Measurements from ENCODE around the gene GPN3. TPM values are rescaled to one million over a fixed set of nuclear protein-coding genes. Genes with fewer than 3 reads are reported as not detected.

GPN3 gene
- total and polyA plus RNA-seq, 2 of the 13 experiments (the other 11 are each of a cell fraction or from before 2014, with no cell fraction given) = 28.7 to 29.5 TPM

GRCh38 chr12:110468214-110469048 is at the start of gene GPN3, which contains the start of gene FAM216A (continued):
- TF ChIP-seq FOXP4 (CRISPR knock-in tag; IDR thresholded peaks at IDR 0.05) = peak; percentile 50
- peak; percentile 29 for TF ChIP-seq TBL1XR1 (IDR thresholded peaks at IDR 0.05; ENCODE audit: borderline replicate concordance, low read length, partially characterized antibody)
- TF ChIP-seq, protein P1, sequence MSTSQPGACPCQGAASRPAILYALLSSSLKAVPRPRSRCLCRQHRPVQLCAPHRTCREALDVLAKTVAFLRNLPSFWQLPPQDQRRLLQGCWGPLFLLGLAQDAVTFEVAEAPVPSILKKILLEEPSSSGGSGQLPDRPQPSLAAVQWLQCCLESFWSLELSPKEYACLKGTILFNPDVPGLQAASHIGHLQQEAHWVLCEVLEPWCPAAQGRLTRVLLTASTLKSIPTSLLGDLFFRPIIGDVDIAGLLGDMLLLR (CRISPR knock-in tag; IDR thresholded peaks at IDR 0.05) = no peak
- peak; percentile 50; the same call in 1 of the 2 replicates for TF ChIP-seq ZNF674 (CRISPR knock-in tag; IDR thresholded peaks at IDR 0.05; ENCODE audit: low read depth)
- TF ChIP-seq SETDB1 (CRISPR knock-in tag; IDR thresholded peaks at IDR 0.05; ENCODE audit: borderline replicate concordance) = 0 out of 2 replicates have a peak, but pooled peaks have one; percentile 24
- TF ChIP-seq DR1 (CRISPR knock-in tag; IDR thresholded peaks at IDR 0.05) = peak; percentile 68
- no peak for TF ChIP-seq ZNF10 (CRISPR knock-in tag; IDR thresholded peaks at IDR 0.05; ENCODE audit: borderline replicate concordance, low read depth)
- peak; percentile 47 for TF ChIP-seq BHLHE40 (IDR thresholded peaks at IDR 0.05; ENCODE audit: low read length)
- TF ChIP-seq, protein P2, sequence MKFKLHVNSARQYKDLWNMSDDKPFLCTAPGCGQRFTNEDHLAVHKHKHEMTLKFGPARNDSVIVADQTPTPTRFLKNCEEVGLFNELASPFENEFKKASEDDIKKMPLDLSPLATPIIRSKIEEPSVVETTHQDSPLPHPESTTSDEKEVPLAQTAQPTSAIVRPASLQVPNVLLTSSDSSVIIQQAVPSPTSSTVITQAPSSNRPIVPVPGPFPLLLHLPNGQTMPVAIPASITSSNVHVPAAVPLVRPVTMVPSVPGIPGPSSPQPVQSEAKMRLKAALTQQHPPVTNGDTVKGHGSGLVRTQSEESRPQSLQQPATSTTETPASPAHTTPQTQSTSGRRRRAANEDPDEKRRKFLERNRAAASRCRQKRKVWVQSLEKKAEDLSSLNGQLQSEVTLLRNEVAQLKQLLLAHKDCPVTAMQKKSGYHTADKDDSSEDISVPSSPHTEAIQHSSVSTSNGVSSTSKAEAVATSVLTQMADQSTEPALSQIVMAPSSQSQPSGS (CRISPR knock-in tag; IDR thresholded peaks at IDR 0.05) = peak; percentile 23
- TF ChIP-seq ZNF460 (CRISPR knock-in tag; IDR thresholded peaks at IDR 0.05; ENCODE audit: borderline replicate concordance) = peak; percentile 8; the same call in 1 of the 2 replicates
- TF ChIP-seq EP300 (IDR thresholded peaks at IDR 0.05; ENCODE audit: low read depth in 2 of 2, low read length in 2 of 2) = peak in 1 of 2 experiments; percentile 50; a peak in 1 of 4 replicates
- no peak for TF ChIP-seq EP300 (CRISPR knock-in tag; IDR thresholded peaks at IDR 0.05; ENCODE audit: borderline replicate concordance)
- TF ChIP-seq ZMYM2 (CRISPR knock-in tag; IDR thresholded peaks at IDR 0.05) = no peak
- 0 out of 2 replicates have a peak, but pooled peaks have one; percentile 69 for TF ChIP-seq ZNF335 (CRISPR knock-in tag; IDR thresholded peaks at IDR 0.05)
- TF ChIP-seq REXO4 (CRISPR knock-in tag; IDR thresholded peaks at IDR 0.05; ENCODE audit: borderline replicate concordance) = peak; percentile 59; the same call in 1 of the 2 replicates
- TF ChIP-seq, protein P3, sequence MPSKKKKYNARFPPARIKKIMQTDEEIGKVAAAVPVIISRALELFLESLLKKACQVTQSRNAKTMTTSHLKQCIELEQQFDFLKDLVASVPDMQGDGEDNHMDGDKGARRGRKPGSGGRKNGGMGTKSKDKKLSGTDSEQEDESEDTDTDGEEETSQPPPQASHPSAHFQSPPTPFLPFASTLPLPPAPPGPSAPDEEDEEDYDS (CRISPR knock-in tag; IDR thresholded peaks at IDR 0.05) = peak; percentile 88
- TF ChIP-seq, protein P4, sequence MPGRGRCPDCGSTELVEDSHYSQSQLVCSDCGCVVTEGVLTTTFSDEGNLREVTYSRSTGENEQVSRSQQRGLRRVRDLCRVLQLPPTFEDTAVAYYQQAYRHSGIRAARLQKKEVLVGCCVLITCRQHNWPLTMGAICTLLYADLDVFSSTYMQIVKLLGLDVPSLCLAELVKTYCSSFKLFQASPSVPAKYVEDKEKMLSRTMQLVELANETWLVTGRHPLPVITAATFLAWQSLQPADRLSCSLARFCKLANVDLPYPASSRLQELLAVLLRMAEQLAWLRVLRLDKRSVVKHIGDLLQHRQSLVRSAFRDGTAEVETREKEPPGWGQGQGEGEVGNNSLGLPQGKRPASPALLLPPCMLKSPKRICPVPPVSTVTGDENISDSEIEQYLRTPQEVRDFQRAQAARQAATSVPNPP (CRISPR knock-in tag; IDR thresholded peaks at IDR 0.05) = peak; percentile 65; the same call in 1 of the 2 replicates
- TF ChIP-seq ZNF530 (CRISPR knock-in tag; IDR thresholded peaks at IDR 0.05; ENCODE audit: low read depth) = no peak
- peak; percentile 61 for TF ChIP-seq ZNF749 (CRISPR knock-in tag; IDR thresholded peaks at IDR 0.05; ENCODE audit: borderline replicate concordance)
- TF ChIP-seq ZC3H13 (CRISPR knock-in tag; IDR thresholded peaks at IDR 0.05) = peak; percentile 47; the same call in 1 of the 2 replicates
- TF ChIP-seq SNAPC2 (CRISPR knock-in tag; IDR thresholded peaks at IDR 0.05) = peak; percentile 78; the same call in 1 of the 2 replicates
- TF ChIP-seq CBFB (CRISPR knock-in tag; IDR thresholded peaks at IDR 0.05) = peak; percentile 19
- TF ChIP-seq SP5 (CRISPR knock-in tag; IDR thresholded peaks at IDR 0.05; ENCODE audit: borderline replicate concordance, low read depth) = peak; percentile 84
- no peak for TF ChIP-seq ZNF263 (CRISPR knock-in tag; IDR thresholded peaks at IDR 0.05)

Measured in HepG2 (cell line).